Panc1 (cell line): Measurements from ENCODE around the gene SLC66A1. TPM values are rescaled to one million over a fixed set of nuclear protein-coding genes. Genes with fewer than 3 reads are reported as not detected.

Source experiments
- ATAC-seq: fragments of 200-7000 bp; cut with Tn5 transposase; 2 replicates; pipeline ENCODE4 v1.9.1; 2020; ENCODE audit warnings: mild to moderate bottlenecking, moderate library complexity
- BruUV-seq: library from RNA; stranded (reverse); fragments of 400-500 nt; replicated peaks from 2 replicates; lab custom pipeline; 2021; lab: Mats Ljungman, UMichigan
- CTCF ChIA-PET: fragments of 300-600 bp; sonication (Branson Sonifier 250); formaldehyde crosslinking; loops from one replicate; lab custom pipeline; 2022; ENCODE audit warnings: antibody characterized with exemption; lab: Charles Lee
- POLR2A ChIA-PET: fragments of 300-600 bp; sonication (Branson Sonifier 250); formaldehyde crosslinking; loops from one replicate; lab custom pipeline; 2022; ENCODE audit warnings: antibody characterized with exemption; lab: Charles Lee
- DNase-seq: peaks from one replicate; pipeline ENCODE4 v3.0.0-alpha.2; 2010; ENCODE audit warnings: low read depth, low spot score
- H3K27ac ChIP-seq: 2 replicates; pipeline ENCODE4 v1.5.1; 2011; ENCODE audit warnings: mild to moderate bottlenecking, low read length, inconsistent platforms
- H3K27me3 ChIP-seq: fragments of 200-500 bp; sonication (Bioruptor generic); 2 replicates; pipeline ENCODE4 v1.6.0; 2014; ENCODE audit warnings: low read length, inconsistent platforms; ENCODE audit not compliant: control insufficient read depth, insufficient read depth
- H3K36me3 ChIP-seq: fragments of 200-500 bp; sonication (Bioruptor generic); 2 replicates; pipeline ENCODE4 v1.5.1; 2014; ENCODE audit warnings: inconsistent platforms, mild to moderate bottlenecking, low read length, moderate library complexity; ENCODE audit not compliant: control insufficient read depth, insufficient read depth
- H3K4me1 ChIP-seq: 2 replicates; pipeline ENCODE4 v1.5.1; 2011; ENCODE audit warnings: inconsistent platforms, mild to moderate bottlenecking, low read length, moderate library complexity; ENCODE audit not compliant: control insufficient read depth, insufficient read depth
- H3K4me3 ChIP-seq, 2 experiments: 2 replicates each; pipeline ENCODE4 v1.5.1; 2011 to 2012; ENCODE audit warnings: low read depth in 2 of 2, low read length in 2 of 2, mild to moderate bottlenecking in 2 of 2, inconsistent platforms in 1 of 2, moderate library complexity in 1 of 2
- H3K9me3 ChIP-seq: fragments of 200-500 bp; sonication (Bioruptor generic); 2 replicates; pipeline ENCODE4 v1.5.1; 2014; ENCODE audit warnings: low read depth, mild to moderate bottlenecking, inconsistent platforms, low read length, moderate library complexity; ENCODE audit not compliant: control insufficient read depth, insufficient read depth
- CTCF ChIP-seq: fragments of 450-650 bp; IDR thresholded peaks from 2 replicates; pipeline ENCODE4 v1.5.1; 2017; ENCODE audit warnings: mild to moderate bottlenecking
- POLR2AphosphoS5 ChIP-seq: IDR thresholded peaks from 2 replicates; pipeline ENCODE4 v1.6.1; 2012; ENCODE audit warnings: mild to moderate bottlenecking, low read depth, low read length, moderate library complexity
- REST ChIP-seq, 2 experiments: IDR thresholded peaks; 2 replicates each; pipeline ENCODE4 v1.6.1; 2011 to 2012; ENCODE audit warnings: low read depth in 2 of 2, control low read depth in 1 of 2, low read length in 1 of 2, mild to moderate bottlenecking in 1 of 2, moderate library complexity in 1 of 2; ENCODE audit not compliant: insufficient read depth in 1 of 2
- SIN3A ChIP-seq: IDR thresholded peaks from 2 replicates; pipeline ENCODE4 v1.6.1; 2012; ENCODE audit warnings: low read depth, mild to moderate bottlenecking, low read length, moderate library complexity, borderline replicate concordance; ENCODE audit not compliant: insufficient read depth
- TCF7L2 ChIP-seq: IDR thresholded peaks from 2 replicates; pipeline ENCODE4 v1.6.1; 2011; ENCODE audit warnings: mild to moderate bottlenecking, low read depth, low read length, inconsistent platforms
- in situ Hi-C: cut with HindIII; loops from 2 replicates; pipeline ENCODE4 v1.10.0; 2016; ENCODE audit warnings: low sequenced_read_pairs, low pct_unique_long_range_greater_than_20kb
- intact Hi-C: fragments of 100-400 bp; cut with micrococcal nuclease; formaldehyde crosslinking; loops from one replicate; pipeline ENCODE4 v1.10.0; 2022; ENCODE audit not compliant: unreplicated experiment
- total RNA-seq: library from RNA; stranded (reverse); gene quantifications from one replicate; pipeline ENCODE4 v1.2.1, GENCODE V29; 2021; ENCODE audit not compliant: unreplicated experiment

Gene SLC66A1
- total RNA-seq, 1 experiment from 2014 or later: 42.0 TPM

GRCh38 chr1:19329188-19329587 lies 17.1 kb downstream of the SLC66A1 start:
- H3K4me3 ChIP-seq: no peak overlapping the region
- DNase-seq: no peak
- POLR2A ChIA-PET: no interaction called here
- CTCF ChIA-PET: no interaction called here
- H3K27me3 ChIP-seq: no peaks in the 10 kb centered on the region
- H3K4me1 ChIP-seq: no peaks in the 10 kb centered on the region; the same call in 1 of the 2 replicates
- TF ChIP-seq SIN3A: no peak
- no peak for TF ChIP-seq POLR2AphosphoS5
- no peak for TF ChIP-seq CTCF
- TF ChIP-seq TCF7L2: no peak
- TF ChIP-seq REST (IDR thresholded peaks at IDR 0.05; ENCODE audit: insufficient read depth in 1 of 2, low read depth in 2 of 2, low read length in 1 of 2): no peak
- no TSS peak for BruUV-seq
- intact Hi-C loops (no loop called here), in situ Hi-C loops (no loop called here)
- H3K9me3 ChIP-seq: no peaks in the 10 kb centered on the region
- no peaks in the 10 kb centered on the region; the same call in 1 of the 2 replicates for H3K36me3 ChIP-seq
- H3K27ac ChIP-seq: no peak overlapping the region
- ATAC-seq: no peak

GRCh38 chr1:19329611-19330010 lies 17.5 kb downstream of the SLC66A1 start:
- TF ChIP-seq SIN3A (no peak), CTCF (no peak), POLR2AphosphoS5 (no peak), REST (IDR thresholded peaks at IDR 0.05; ENCODE audit: insufficient read depth in 1 of 2, low read depth in 2 of 2, low read length in 1 of 2) (no peak), TCF7L2 (no peak)
- H3K4me3 ChIP-seq: no peak overlapping the region
- no TSS peak for BruUV-seq
- H3K9me3 ChIP-seq: no peaks in the 10 kb centered on the region
- ATAC-seq (no peak), DNase-seq (no peak)
- H3K27me3 ChIP-seq: no peaks in the 10 kb centered on the region
- in situ Hi-C loops: no loop called here
- intact Hi-C loops: no loop called here
- POLR2A ChIA-PET: no interaction called here
- CTCF ChIA-PET: no interaction called here
- H3K36me3 ChIP-seq: no peaks in the 10 kb centered on the region; the same call in 1 of the 2 replicates
- no peaks in the 10 kb centered on the region; the same call in 1 of the 2 replicates for H3K4me1 ChIP-seq
- no peak overlapping the region for H3K27ac ChIP-seq
